Panc1 (cell line): Measurements from ENCODE around the gene GATA5.

Experiments used
- CTCF ChIP-seq: fragments of 450-650 bp; IDR thresholded peaks from 2 replicates; pipeline ENCODE4 v1.5.1; 2017; ENCODE audit warnings: mild to moderate bottlenecking
- POLR2AphosphoS5 ChIP-seq: IDR thresholded peaks from 2 replicates; pipeline ENCODE4 v1.6.1; 2012; ENCODE audit warnings: mild to moderate bottlenecking, low read depth, low read length, moderate library complexity
- TCF7L2 ChIP-seq: IDR thresholded peaks from 2 replicates; pipeline ENCODE4 v1.6.1; 2011; ENCODE audit warnings: mild to moderate bottlenecking, low read depth, low read length, inconsistent platforms

- TF ChIP-seq TCF7L2, result no peak
- no peak for TF ChIP-seq CTCF
- TF ChIP-seq POLR2AphosphoS5, result no peak
Observed at GRCh38 chr20:62451156-62451767, 24.5 kb downstream of the GATA5 start.
